Skin of body (tissue), 2 donors: Measurements from ENCODE around the gene KLK7. TPM values are rescaled to one million over a fixed set of nuclear protein-coding genes. Genes with fewer than 3 reads are reported as not detected.
"Not testable (repeated sequence)": the region's sequence is repeated elsewhere in the genome, so short reads cannot be mapped to it uniquely, and the experiment has no call there.

Experiments
- DNase-seq: peaks from one replicate; lab custom pipeline; 2025; lab: John Stamatoyannopoulos, UW
- total RNA-seq: library from RNA; depleted of rRNA; stranded (reverse); fragments of >200 nt; gene quantifications from one replicate; pipeline ENCODE4 v1.2.3, GENCODE V29; 2014

Gene KLK7
- total RNA-seq, 1 donor from 2014 or later = 47.5 TPM

GRCh38 chr19:51012661-51013190 lies 29.0 kb upstream of the KLK7 start:
- no peak for DNase-seq

GRCh38 chr19:51010066-51010795 lies 26.5 kb upstream of the KLK7 start:
- no peak for DNase-seq

- DNase-seq = no peak
These were observed 25.6 kb upstream of the KLK7 start for GRCh38 chr19:51009061-51009891.

GRCh38 chr19:51007488-51007887 lies 23.8 kb upstream of the KLK7 start:
- no peak for DNase-seq

- DNase-seq = no peak
These were observed 22.7 kb upstream of the KLK7 start for GRCh38 chr19:51006406-51006805.

- no peak for DNase-seq
These were observed 21.5 kb upstream of the KLK7 start for GRCh38 chr19:51005248-51005647.

GRCh38 chr19:51003316-51003715 lies 19.6 kb upstream of the KLK7 start:
- no peak for DNase-seq

GRCh38 chr19:51002542-51003311 lies 19.0 kb upstream of the KLK7 start:
- no peak for DNase-seq

- no peak for DNase-seq
These were observed 18.4 kb upstream of the KLK7 start for GRCh38 chr19:51002089-51002532.

GRCh38 chr19:51001515-51001914 lies 17.8 kb upstream of the KLK7 start, which contains the start of gene KLK8:
KLK8 (minus strand) TSS chr19:51001604; CDS start chr19:51001167, 437 bp downstream.
- DNase-seq = no peak

- DNase-seq = no peak
These were observed 17.3 kb upstream of the KLK7 start for GRCh38 chr19:51000981-51001380.

- DNase-seq = no peak
These were observed 16.7 kb upstream of the KLK7 start for GRCh38 chr19:51000426-51000825.

- no peak for DNase-seq
These were observed 15.0 kb upstream of the KLK7 start for GRCh38 chr19:50998686-50999085.

- no peak for DNase-seq
These were observed 14.3 kb upstream of the KLK7 start for GRCh38 chr19:50998061-50998460.

GRCh38 chr19:50994129-50994528 lies 10.4 kb upstream of the KLK7 start:
- DNase-seq = no peak

- DNase-seq = no peak
These were observed 8.9 kb upstream of the KLK7 start for GRCh38 chr19:50992666-50993035.

- not testable (repeated sequence) for DNase-seq
These were observed 699 bp upstream of the KLK7 start for GRCh38 chr19:50984416-50984815.

- DNase-seq = no peak
These were observed 1.5 kb downstream of the KLK7 start for GRCh38 chr19:50982186-50982585.

- no peak for DNase-seq
These were observed 2.0 kb downstream of the KLK7 start for GRCh38 chr19:50981587-50982146.

GRCh38 chr19:50980208-50980607 lies 3.5 kb downstream of the KLK7 start:
- DNase-seq = no peak

- no peak for DNase-seq
These were observed 4.0 kb downstream of the KLK7 start for GRCh38 chr19:50979758-50980157.
